Spinal cord (tissue), 10 donors: ENCODE measurements around the gene CHCHD2. TPM values are rescaled to one million over a fixed set of nuclear protein-coding genes. Genes with fewer than 3 reads are reported as not detected.
"Not testable (repeated sequence)": the region's sequence is repeated elsewhere in the genome, so short reads cannot be mapped to it uniquely, and the experiment has no call there.

Source experiments
- DNase-seq, 6 donors: peaks; one replicate each; pipeline versions ENCODE4 v3.0.0 to v3.0.0-alpha.2; 2013 to 2015; ENCODE audit warnings: low spot score in 6 of 6, low read depth in 4 of 6
- H3K27ac ChIP-seq: one replicate; pipeline ENCODE4 v1.5.1; 2013; ENCODE audit warnings: low read depth, low read length, control low read depth
- H3K27me3 ChIP-seq: one replicate; pipeline ENCODE4 v1.6.1; 2013; ENCODE audit warnings: low read length; ENCODE audit not compliant: control insufficient read depth, insufficient read depth
- H3K36me3 ChIP-seq: one replicate; pipeline ENCODE4 v1.6.1; 2013; ENCODE audit warnings: low read length; ENCODE audit not compliant: control insufficient read depth, insufficient read depth
- H3K4me1 ChIP-seq: one replicate; pipeline ENCODE4 v1.6.1; 2013; ENCODE audit warnings: low read length; ENCODE audit not compliant: control insufficient read depth, insufficient read depth
- H3K4me3 ChIP-seq: one replicate; pipeline ENCODE4 v1.5.1; 2013; ENCODE audit warnings: low read depth, low read length, control low read depth
- H3K9me3 ChIP-seq: one replicate; pipeline ENCODE4 v1.6.1; 2013; ENCODE audit warnings: low read length; ENCODE audit not compliant: control insufficient read depth, insufficient read depth
- WGBS: methylation state at CpG from one replicate; pipeline ENCODE4 v1.1.5; 2013; ENCODE audit warnings: missing lambda C conversion rate; ENCODE audit not compliant: insufficient coverage; 5-methylcytosine and 5-hydroxymethylcytosine counted together
- polyA plus RNA-seq, 2 donors: library from polyadenylated mRNA; unstranded; fragments of 120-200 nt; gene quantifications; one replicate each; pipeline ENCODE4 v1.2.1, GENCODE V29; 2013; ENCODE audit not compliant: insufficient read length in 2 of 2
- total RNA-seq, 2 donors: library from RNA; depleted of rRNA in 1 of 2; stranded (reverse); fragments of 120-200 nt in 1 of 2; fragments of >200 nt in 1 of 2; gene quantifications; one replicate each; pipeline versions ENCODE4 v1.2.3 to v1.2.4, GENCODE V29; 2013 to 2014
- donor health status: healthy.

The CHCHD2 gene
- total and polyA plus RNA-seq, 4 donors = 182 to 466 (median 315) TPM

DNA sequence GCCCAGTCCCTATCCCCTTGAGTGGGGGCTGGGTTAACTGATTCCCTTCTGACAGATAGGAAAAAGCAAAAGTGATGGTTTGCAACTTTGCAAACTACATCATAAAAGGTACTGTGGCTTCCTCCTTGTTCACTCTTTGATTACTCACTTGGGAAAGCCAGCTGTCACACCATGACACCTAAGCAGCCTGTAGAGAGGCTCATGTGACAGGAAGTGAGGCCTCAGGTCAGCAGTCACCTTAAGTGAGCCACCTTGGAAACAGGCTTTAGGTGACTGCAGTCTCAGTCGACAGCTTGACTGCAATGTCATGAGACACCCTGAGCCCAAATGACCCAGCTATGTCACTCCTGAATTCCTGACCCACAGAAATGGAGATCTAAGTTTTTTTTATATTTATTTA lies 4.3 kb upstream of the CHCHD2 start:
- H3K27me3 ChIP-seq = peaks cover 3% of the 10 kb centered on the region
- H3K4me3 ChIP-seq = no peak overlapping the region
- no peak for DNase-seq
- H3K4me1 ChIP-seq = no peaks in the 10 kb centered on the region
- no peaks in the 10 kb centered on the region for H3K9me3 ChIP-seq
- WGBS = 80% methylated on average over 1 of the region's 1 CpG
- no peaks in the 10 kb centered on the region for H3K36me3 ChIP-seq
- H3K27ac ChIP-seq = no peak overlapping the region

DNA sequence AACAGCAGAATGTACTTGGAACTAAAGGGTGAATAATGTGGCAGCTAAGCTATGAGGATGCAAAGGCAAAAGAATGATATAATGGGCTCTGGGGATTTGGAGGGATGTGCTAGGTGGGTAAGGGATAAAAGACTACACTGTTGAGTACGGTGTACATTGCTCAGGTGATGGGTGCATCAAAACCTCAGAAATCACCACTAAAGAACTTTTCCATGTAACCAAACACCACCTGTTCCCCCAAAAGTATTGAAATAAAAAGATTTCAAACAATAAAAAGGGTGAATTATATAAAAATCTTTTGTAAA lies 1.6 kb upstream of the CHCHD2 start:
- peaks cover 13% of the 10 kb centered on the region for H3K36me3 ChIP-seq
- H3K27ac ChIP-seq = no peak overlapping the region
- no peaks in the 10 kb centered on the region for H3K27me3 ChIP-seq
- no peak overlapping the region for H3K4me3 ChIP-seq
- no peak for DNase-seq
- H3K9me3 ChIP-seq = no peaks in the 10 kb centered on the region
- H3K4me1 ChIP-seq = peaks cover 10% of the 10 kb centered on the region
- no CpG with 5 or more reads among the region's 1 CpG for WGBS

DNA sequence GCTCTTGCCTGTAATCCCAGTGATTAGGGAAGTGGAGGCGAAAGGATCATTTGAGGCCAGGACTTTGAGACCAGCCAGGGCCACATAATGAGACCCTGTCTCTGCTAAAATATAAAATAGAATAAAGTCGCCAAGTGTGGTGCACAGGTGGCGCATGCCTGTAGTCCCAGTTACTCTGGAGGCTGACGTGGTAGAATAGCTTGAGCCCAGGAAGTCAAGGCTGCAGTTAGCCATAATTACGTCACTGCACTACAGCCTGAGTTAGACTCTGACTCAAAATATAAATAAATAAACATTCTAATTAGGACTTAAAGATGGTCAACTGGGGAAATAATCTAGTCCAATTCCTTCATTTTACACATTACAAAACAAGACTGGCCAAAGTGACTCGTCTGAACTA lies 768 bp downstream of the CHCHD2 start:
- Histone ChIP-seq H3K36me3 (peaks cover 27% of the 10 kb centered on the region), H3K27me3 (no peaks in the 10 kb centered on the region), H3K27ac (peak overlapping the region; percentile 71), H3K4me1 (peaks cover 10% of the 10 kb centered on the region), H3K4me3 (peak overlapping the region; percentile 90), H3K9me3 (no peaks in the 10 kb centered on the region)
- peak in 1 of 6 donors; percentile 27 for DNase-seq
- WGBS = 41% methylated on average over 4 of the region's 6 CpGs

DNA sequence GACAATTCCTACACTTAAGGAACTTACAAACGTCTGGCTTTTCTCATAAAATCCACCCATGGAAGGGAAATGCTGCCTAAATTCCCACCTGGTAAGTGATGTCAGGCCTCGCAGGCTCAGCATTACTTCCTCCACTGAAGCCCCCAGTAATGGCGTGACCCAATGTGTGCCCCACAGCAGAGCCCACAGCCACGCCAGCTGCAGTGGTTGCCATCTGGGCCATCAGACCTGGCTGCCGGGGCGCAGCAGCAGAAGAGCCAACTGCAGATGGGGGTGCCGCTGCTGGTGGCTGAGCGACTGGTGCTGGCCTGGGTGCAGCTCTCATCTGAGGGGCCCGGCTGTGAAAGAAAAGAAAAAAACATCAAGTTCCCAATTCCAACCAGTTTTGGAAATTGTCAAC lies 2.1 kb downstream of the CHCHD2 start:
- not testable (repeated sequence) for H3K27me3 ChIP-seq, H3K9me3 ChIP-seq, H3K4me3 ChIP-seq, H3K27ac ChIP-seq, DNase-seq
- Histone ChIP-seq H3K36me3 (peaks cover 34% of the 10 kb centered on the region), H3K4me1 (peaks cover 10% of the 10 kb centered on the region)
- 81% methylated on average over 3 of the region's 9 CpGs for WGBS

DNA sequence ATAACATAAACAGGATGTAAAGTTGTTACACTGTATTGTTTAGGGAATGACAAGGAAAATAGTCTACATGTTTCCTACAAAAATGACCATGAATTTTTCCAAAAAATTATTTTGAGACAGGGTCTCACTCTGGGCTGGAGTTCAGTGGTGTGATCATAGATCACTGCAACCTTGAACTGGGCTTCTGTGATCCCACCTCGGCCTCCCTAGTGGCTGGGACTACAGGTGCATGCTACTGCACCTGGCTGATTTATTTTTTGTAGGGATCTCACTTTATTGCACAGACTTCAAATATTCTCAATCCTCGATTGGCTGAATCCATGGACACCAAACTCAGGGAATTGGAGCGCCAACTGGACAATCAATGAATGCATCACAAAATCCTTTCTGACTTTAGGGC lies 6.6 kb downstream of the CHCHD2 start:
- Histone ChIP-seq H3K9me3 (no peaks in the 10 kb centered on the region), H3K4me3 (no peak overlapping the region), H3K27me3 (no peaks in the 10 kb centered on the region), H3K4me1 (peaks cover under 1% of the 10 kb centered on the region), H3K27ac (no peak overlapping the region), H3K36me3 (peaks cover 42% of the 10 kb centered on the region)
- DNase-seq = no peak
- 100% methylated on average over 3 of the region's 3 CpGs for WGBS

DNA sequence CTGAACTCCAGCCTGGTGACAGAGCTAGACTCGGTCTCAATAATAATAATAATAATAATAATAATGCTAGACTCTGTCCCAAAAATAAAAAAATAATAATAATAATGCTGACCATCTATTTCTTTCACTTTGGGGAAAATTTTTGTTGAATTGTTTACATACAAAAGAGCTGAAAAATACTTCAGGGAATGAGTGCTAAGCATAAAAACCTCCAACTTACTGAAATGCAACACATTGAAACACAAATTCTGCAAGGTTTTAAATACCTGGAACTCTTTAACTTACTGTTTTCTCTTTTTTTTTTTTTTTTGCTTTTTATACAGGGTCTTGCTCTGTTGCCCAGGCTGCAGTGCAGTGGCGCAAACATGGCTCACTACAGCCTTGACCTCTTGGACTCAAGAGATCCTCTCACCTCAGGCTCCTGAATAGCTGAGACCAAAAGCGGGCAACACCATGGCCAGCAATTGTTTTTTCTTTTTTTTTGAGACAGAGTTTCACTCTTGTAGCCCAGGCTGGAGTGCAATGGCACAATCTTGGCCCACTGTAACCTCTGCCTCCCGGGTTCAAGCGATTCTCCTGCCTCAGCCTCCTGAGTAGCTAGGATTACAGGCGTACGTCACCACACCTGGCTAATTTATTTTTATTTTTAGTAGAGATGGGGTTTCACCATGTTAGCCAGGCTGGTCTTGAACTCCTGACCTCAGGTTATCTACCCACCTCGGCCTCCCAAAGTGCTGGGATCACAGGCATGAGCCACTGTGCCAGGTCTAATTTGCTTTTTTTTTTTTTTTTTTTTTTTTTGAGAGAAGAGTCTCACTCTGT lies 7.9 kb downstream of the CHCHD2 start:
- not testable (repeated sequence) for DNase-seq, H3K4me1 ChIP-seq, H3K27ac ChIP-seq, H3K27me3 ChIP-seq, H3K4me3 ChIP-seq, H3K9me3 ChIP-seq
- peaks cover 35% of the 10 kb centered on the region for H3K36me3 ChIP-seq
- 100% methylated on average over 2 of the region's 8 CpGs for WGBS

DNA sequence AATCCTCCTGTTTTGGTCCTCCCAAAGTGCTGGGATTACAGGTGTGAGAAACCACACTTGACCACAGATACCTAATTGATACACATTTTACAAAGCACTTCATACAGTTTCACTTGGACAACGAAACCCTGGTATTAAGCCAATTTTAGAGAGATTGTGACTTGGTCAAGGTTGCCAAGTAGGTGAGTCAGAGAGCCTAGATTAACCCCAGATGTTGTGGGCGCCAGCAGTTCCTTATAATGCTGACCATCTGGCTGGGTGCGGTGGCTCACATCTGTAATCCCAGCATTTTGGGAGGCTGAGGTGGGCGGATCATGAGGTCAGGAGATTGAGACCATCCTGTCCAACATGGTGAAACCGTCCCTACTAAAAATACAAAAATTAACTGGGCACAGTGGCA lies 8.6 kb downstream of the CHCHD2 start:
- H3K27ac ChIP-seq = no peak overlapping the region
- DNase-seq = no peak
- H3K9me3 ChIP-seq = no peaks in the 10 kb centered on the region
- 89% methylated on average over 3 of the region's 5 CpGs for WGBS
- H3K4me3 ChIP-seq = no peak overlapping the region
- no peaks in the 10 kb centered on the region for H3K27me3 ChIP-seq
- peaks cover 28% of the 10 kb centered on the region for H3K36me3 ChIP-seq
- H3K4me1 ChIP-seq = peaks cover 7% of the 10 kb centered on the region

DNA sequence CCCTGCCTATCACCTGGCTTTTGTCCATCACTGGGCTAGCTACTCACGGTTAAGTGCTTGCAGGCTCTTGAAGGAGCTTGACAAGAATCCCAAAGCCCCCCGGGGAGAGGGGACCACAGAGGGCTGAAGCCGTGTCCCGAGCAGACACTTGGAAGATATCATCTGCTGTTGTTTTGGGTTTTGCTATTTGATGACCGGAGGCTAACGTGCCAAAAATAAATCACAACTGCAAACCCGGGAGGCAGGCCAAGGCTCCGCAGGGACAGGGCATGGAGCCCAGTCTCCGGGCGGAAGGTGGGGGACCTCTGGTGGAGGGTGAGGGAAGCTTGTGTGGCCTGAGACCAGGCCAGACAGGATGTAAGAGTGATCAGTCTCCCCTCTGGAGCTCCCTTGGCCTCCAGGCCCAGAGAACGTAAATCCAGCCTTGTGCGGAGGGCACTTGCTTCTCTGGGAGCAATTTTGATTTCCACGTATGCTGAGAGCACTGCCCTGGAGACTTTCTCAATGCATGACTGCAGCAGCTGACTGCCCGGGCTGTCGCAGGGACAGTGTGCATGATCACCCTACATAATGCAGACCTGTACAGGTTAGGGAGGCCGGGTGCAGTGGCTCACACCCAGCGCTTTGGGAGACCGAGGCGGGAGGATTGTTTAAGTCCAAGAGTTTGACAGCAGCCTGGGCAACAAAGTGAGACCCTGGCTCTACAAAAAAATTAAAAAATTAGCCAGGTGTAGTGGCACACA lies 13.3 kb downstream of the CHCHD2 start, which contains the start of gene PHKG1:
TSS of gene PHKG1 (minus strand) at position 164 of the 743 bp plus-strand sequence. CDS start 4,011 bp downstream, outside the sequence.
- DNase-seq = peak in 4 of 6 donors; percentile 38 to 88 (median 51)
- Histone ChIP-seq H3K4me3 (no peak within 1 kb of the TSS), H3K27ac (peak within 1 kb of the TSS; percentile 78), H3K36me3 (peaks cover 17% of the 10 kb centered on the region), H3K9me3 (no peaks in the 10 kb centered on the region), H3K4me1 (peaks cover 31% of the 10 kb centered on the region), H3K27me3 (no peaks in the 10 kb centered on the region)
- 30% methylated on average over 14 of the region's 19 CpGs for WGBS

DNA sequence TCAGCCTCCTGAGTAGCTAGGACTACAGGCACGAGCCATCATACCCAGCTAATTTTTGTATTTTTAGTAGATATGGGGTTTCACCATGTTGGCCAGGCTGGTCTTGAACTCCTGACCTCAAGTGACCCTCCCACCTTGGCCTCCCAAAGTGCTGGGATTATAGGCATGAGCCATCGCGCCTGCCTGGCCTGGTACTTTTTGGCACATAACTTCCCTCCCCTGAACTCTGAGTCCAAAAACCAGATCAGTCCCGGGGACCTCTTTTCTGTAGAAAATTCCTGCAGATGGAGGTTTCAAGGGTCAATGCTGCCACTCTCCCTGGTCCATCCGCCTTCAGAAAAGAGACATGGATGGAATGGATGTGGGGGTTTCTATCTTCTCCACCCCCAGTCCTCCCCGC lies 13.9 kb downstream of the CHCHD2 start:
- H3K4me3 ChIP-seq = not testable (repeated sequence)

More for the DNA sequence above, 13.9 kb downstream of the CHCHD2 start:
- Histone ChIP-seq H3K4me1 (peaks cover 31% of the 10 kb centered on the region), H3K36me3 (peaks cover 23% of the 10 kb centered on the region), H3K27ac (peak overlapping the region; percentile 78)
- not testable (repeated sequence) for DNase-seq, H3K9me3 ChIP-seq, H3K27me3 ChIP-seq
- 60% methylated on average over 1 of the region's 6 CpGs for WGBS
